Ovary (tissue), 9 donors: ENCODE measurements around the gene GRK2. TPM values are rescaled to one million over a fixed set of nuclear protein-coding genes. Genes with fewer than 3 reads are reported as not detected.

Source experiments
- DNase-seq, 5 donors: peaks; one replicate each; pipeline ENCODE4 v3.0.0-alpha.2; 2019 to 2020
- H3K27ac ChIP-seq, 2 donors: fragments of 200-600 bp; one replicate each; pipeline versions ENCODE4 v1.5.1 to v1.8.0; 2019 to 2022
- H3K27me3 ChIP-seq: fragments of 200-600 bp; one replicate; pipeline ENCODE4 v1.8.0; 2022
- H3K36me3 ChIP-seq: fragments of 200-600 bp; sonication (generic); one replicate; pipeline ENCODE4 v1.5.1; 2019
- H3K4me1 ChIP-seq: one replicate; pipeline ENCODE4 v1.8.1; 2013; ENCODE audit warnings: mild to moderate bottlenecking, moderate library complexity; ENCODE audit not compliant: insufficient read depth
- H3K4me3 ChIP-seq: fragments of 200-600 bp; sonication (generic); one replicate; pipeline ENCODE4 v1.5.1; 2017
- H3K9me3 ChIP-seq, 2 donors: fragments of 200-600 bp in 1 of 2; sonication (generic) in 1 of 2; one replicate each; pipeline versions ENCODE4 v1.5.1 to v1.8.1; 2013 to 2019; ENCODE audit warnings: mild to moderate bottlenecking in 1 of 2, moderate library complexity in 1 of 2
- EP300 ChIP-seq: sonication (generic); formaldehyde crosslinking; IDR thresholded peaks from one replicate; pipeline ENCODE4 v1.6.1; 2017; ENCODE audit warnings: antibody characterized with exemption
- POLR2A ChIP-seq: fragments of 450-650 bp; IDR thresholded peaks from one replicate; pipeline ENCODE4 v1.6.1; 2017; ENCODE audit warnings: antibody characterized with exemption, mild to moderate bottlenecking, moderate library complexity
- WGBS, 3 donors: extraction: QIAGEN DNeasy Blood & Tissue Kit in 1 of 3; methylation state at CpG; one replicate each; pipeline versions ENCODE4 v1.1.5 to v1.1.7; 2013 to 2017; 5-methylcytosine and 5-hydroxymethylcytosine counted together
- intact Hi-C, 4 donors: fragments of 100-400 bp; cut with DNase I; formaldehyde crosslinking; loops; one replicate each; pipeline versions ENCODE4 v1.11.0 to v1.15.1; 2022 to 2023
- polyA plus RNA-seq, 2 donors: library from polyadenylated mRNA; stranded (reverse); fragments of 200-250 nt in 1 of 2; fragments of 350-450 nt in 1 of 2; fragmentation: Illumina TruSeq in 1 of 2; extraction: RNeasy Lipid Tissue Mini Kit (QIAGEN cat#74804) in 1 of 2; gene quantifications; one replicate each; pipeline ENCODE4 v1.2.3, GENCODE V29; 2013 to 2014
- total RNA-seq, 7 donors: library from RNA; depleted of rRNA in 2 of 7; stranded (reverse); fragments of >200 nt in 2 of 7; fragmentation: NEBNext Ultra II Directional in 3 of 7; extraction: Animal tissue kit (Norgen Biotek cat#: 25700) in 3 of 7; gene quantifications; one replicate each; pipeline versions ENCODE4 v1.1.0 to v1.2.4, GENCODE V29; 2016 to 2023
- TF ChIP-seq, protein P1 (sequence below), 3 donors: fragments of 450-650 bp in 2 of 3; fragments of 200-600 bp in 1 of 3; IDR thresholded peaks; one replicate each; pipeline versions ENCODE4 v1.5.1 to v1.8.0; 2016 to 2022; ENCODE audit warnings: antibody characterized with exemption in 3 of 3, mild to moderate bottlenecking in 1 of 3
- donor health status: DM: no; HTN: no; CAD: no; lungs with moderate emphysema.
- donor health status: DM: no; HTN: no; CAD: no.
- donor health status: Bipolar disorder and iron deficiency.
- donor health status: DM: yes; HTN: yes; CAD: no.
- donor health status: DM: no; HTN: no; CAD: no.
- donor health status: DM: yes; HTN: yes; CAD: no.

Gene GRK2
- total and polyA plus RNA-seq, 9 donors: 21.5 to 58.1 (median 40.5) TPM

DNA sequence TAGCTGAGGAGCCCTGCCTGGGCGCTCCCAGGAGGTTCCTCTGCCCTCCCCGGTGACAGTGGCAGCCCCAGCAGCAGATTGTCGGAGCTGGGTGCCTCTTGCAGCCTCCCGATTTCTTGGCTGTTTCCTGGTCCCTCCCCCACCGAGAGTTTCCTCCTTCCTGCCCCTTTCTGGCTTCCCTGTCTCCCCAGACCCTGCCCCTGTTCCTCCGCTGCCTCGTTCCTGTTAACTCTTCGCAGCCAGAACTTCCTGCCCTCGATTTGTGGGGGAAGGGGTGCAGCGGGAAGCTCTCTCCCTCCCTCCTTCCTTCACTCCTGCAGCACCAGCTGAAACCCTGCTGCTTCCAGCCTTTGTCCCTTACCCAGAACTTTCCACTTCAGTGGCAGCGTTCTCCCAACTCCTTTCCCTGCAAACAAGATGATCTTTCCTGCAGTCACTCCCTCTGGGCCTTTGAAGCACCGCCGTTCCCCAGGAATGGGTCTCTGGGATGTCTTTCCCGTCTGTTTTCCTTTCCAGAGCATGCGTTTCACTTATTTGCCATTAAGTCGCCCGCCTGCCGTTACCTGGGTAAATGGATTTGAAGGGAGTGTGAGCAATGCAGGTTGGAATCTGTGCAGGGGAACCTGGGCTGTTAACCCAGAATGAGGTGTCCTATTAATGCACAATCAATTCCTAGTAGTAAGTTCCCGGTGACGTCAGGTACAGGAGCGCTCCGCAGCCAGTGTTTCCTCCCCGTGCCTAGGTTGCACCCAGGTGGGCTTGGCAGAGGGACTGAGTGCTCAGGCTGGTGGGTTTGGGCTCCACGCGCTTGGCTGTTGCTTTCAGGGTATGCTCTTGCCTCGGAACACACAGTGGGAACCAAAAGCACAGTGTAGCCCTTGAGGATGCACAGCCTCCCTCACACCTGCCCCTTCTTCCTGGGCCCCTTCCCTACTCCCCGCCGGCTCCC, 4.3 kb downstream of the GRK2 start:
- H3K9me3 ChIP-seq: no peaks in the 10 kb centered on the region
- intact Hi-C loops: loop anchor here in 2 of 4 donors (5.0 to 10.0 kb wide), 2 partner anchors 37 to 124 kb away; partner anchors contain the start of gene RAD9A (in 1 of the 2)
- H3K36me3 ChIP-seq: no peaks in the 10 kb centered on the region
- peak in 3 of 5 donors; percentile 23 to 42 (median 38) for DNase-seq
- H3K27ac ChIP-seq: peak overlapping the region in 1 of 2 donors; percentile 54
- whole genome bisulfite sequencing, 3 donors: 37 to 38% (median 38%) methylated on average over 28 of the region's 28 CpGs
- TF ChIP-seq, protein P1, sequence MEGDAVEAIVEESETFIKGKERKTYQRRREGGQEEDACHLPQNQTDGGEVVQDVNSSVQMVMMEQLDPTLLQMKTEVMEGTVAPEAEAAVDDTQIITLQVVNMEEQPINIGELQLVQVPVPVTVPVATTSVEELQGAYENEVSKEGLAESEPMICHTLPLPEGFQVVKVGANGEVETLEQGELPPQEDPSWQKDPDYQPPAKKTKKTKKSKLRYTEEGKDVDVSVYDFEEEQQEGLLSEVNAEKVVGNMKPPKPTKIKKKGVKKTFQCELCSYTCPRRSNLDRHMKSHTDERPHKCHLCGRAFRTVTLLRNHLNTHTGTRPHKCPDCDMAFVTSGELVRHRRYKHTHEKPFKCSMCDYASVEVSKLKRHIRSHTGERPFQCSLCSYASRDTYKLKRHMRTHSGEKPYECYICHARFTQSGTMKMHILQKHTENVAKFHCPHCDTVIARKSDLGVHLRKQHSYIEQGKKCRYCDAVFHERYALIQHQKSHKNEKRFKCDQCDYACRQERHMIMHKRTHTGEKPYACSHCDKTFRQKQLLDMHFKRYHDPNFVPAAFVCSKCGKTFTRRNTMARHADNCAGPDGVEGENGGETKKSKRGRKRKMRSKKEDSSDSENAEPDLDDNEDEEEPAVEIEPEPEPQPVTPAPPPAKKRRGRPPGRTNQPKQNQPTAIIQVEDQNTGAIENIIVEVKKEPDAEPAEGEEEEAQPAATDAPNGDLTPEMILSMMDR (IDR thresholded peaks at IDR 0.05): no peak
- TF ChIP-seq POLR2A (no peak), EP300 (no peak)
- no peaks in the 10 kb centered on the region for H3K27me3 ChIP-seq
- no peak overlapping the region for H3K4me3 ChIP-seq
- H3K4me1 ChIP-seq: peaks cover 46% of the 10 kb centered on the region

DNA sequence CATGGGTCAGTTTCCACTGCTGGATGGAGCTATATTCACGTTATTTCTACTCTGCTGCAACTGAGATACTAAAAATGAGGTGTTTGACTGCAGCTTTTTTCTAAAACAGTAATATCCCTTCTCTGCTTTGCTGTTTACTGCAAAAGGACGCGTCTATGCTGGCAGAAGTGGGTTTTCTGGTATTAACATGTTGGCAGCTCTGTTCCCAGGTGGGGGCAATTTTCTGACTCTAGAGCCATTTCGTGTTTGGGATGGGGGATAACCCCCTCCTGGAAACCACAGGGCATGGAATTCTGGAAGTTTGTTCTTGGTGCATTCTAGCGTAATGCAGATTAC, 4.9 kb downstream of the GRK2 start:
- WGBS, 3 donors: 71 to 76% (median 75%) methylated on average over 5 of the region's 5 CpGs
- H3K4me3 ChIP-seq: no peak overlapping the region
- H3K36me3 ChIP-seq: no peaks in the 10 kb centered on the region
- H3K27me3 ChIP-seq: no peaks in the 10 kb centered on the region
- intact Hi-C loops: loop anchor here in 2 of 4 donors (5.0 to 10.0 kb wide), 2 partner anchors 36 to 124 kb away; partner anchors contain the start of gene RAD9A (in 1 of the 2)
- no peaks in the 10 kb centered on the region for H3K9me3 ChIP-seq
- peaks cover 49% of the 10 kb centered on the region for H3K4me1 ChIP-seq
- H3K27ac ChIP-seq: no peak overlapping the region
- TF ChIP-seq, protein P1 (IDR thresholded peaks at IDR 0.05): no peak
- TF ChIP-seq POLR2A (no peak), EP300 (no peak)
- DNase-seq: no peak

DNA sequence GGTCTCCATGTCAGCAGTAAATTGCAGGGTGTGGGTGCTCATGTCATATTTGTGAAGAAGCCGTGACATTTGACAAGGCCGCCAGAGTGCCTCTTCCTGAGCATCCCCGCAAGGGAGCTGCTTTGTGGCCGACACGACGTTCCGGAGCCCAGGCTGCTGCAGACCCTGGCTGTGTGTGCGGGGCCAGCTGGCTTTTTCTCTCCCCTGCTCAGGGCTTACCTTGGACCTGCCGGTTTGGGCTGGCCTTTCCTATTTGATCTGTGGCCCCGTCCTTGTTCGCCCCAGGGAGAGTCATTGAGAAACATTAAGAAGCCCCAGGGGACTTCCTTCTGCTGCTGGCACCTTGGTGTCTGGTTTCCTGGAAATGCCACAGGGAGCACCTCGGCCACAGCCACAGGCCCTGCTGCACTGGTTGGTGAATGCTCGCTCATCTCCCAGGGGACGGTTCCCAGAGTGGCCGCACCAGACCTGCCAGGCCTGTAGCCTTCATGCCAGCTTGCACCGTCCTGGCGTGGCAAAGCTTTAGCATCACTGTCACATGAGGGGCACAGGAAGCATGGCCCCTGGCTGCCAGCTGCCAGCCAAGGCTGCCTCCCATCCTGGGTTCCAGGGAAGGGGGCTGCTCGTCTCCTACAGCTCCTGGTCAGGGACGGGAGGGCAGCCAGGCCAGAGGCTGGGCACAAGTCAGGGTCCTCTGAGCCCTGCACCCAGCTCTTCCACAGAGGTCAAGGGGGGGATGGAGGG, 5.4 kb downstream of the GRK2 start:
- H3K27me3 ChIP-seq: no peaks in the 10 kb centered on the region
- no peaks in the 10 kb centered on the region for H3K36me3 ChIP-seq
- intact Hi-C loops: loop anchor here in 2 of 4 donors (5.0 to 10.0 kb wide), 2 partner anchors 36 to 123 kb away; partner anchors contain the start of gene RAD9A (in 1 of the 2)
- TF ChIP-seq POLR2A (no peak), EP300 (no peak)
- TF ChIP-seq, protein P1 (IDR thresholded peaks at IDR 0.05): no peak
- 77 to 87% (median 78%) methylated on average over 17 to 19 of the region's 19 CpGs for WGBS, 3 donors
- H3K27ac ChIP-seq: no peak overlapping the region
- H3K4me1 ChIP-seq: peaks cover 52% of the 10 kb centered on the region
- peak in 4 of 5 donors; percentile 16 to 32 (median 19) for DNase-seq
- no peak overlapping the region for H3K4me3 ChIP-seq
- H3K9me3 ChIP-seq: no peaks in the 10 kb centered on the region
